Upper lobe of right lung (tissue), 1 donor: ENCODE data around the gene GPR183. TPM values are rescaled to one million over a fixed set of nuclear protein-coding genes. Genes with fewer than 3 reads are reported as not detected.
A peak's percentile ranks its signal among the peaks of the same experiment; 100 is the strongest.

Experiments
- ATAC-seq: fragments of 200-7000 bp; cut with Tn5 transposase; one replicate; pipeline ENCODE4 v1.9.1; 2020; ENCODE audit warnings: mild to moderate bottlenecking, moderate library complexity
- DNase-seq: peaks from one replicate; pipeline ENCODE4 v3.0.0-alpha.2; 2020
- H3K27ac ChIP-seq: fragments of 200-600 bp; one replicate; pipeline ENCODE4 v1.8.0; 2022
- H3K27me3 ChIP-seq: fragments of 200-600 bp; one replicate; pipeline ENCODE4 v1.8.0; 2022; ENCODE audit warnings: mild to moderate bottlenecking
- H3K36me3 ChIP-seq: fragments of 200-600 bp; one replicate; pipeline ENCODE4 v1.8.0; 2022
- H3K4me1 ChIP-seq: fragments of 200-600 bp; one replicate; pipeline ENCODE4 v1.8.0; 2022
- H3K4me3 ChIP-seq: fragments of 200-600 bp; one replicate; pipeline ENCODE4 v1.8.0; 2022; ENCODE audit warnings: mild to moderate bottlenecking
- H3K9me3 ChIP-seq: fragments of 200-600 bp; one replicate; pipeline ENCODE4 v1.8.0; 2022
- CTCF ChIP-seq: fragments of 200-600 bp; IDR thresholded peaks from one replicate; pipeline ENCODE4 v1.8.0; 2022; ENCODE audit warnings: antibody characterized with exemption
- intact Hi-C: fragments of 100-400 bp; cut with DNase I; formaldehyde crosslinking; loops from one replicate; pipeline ENCODE4 v1.11.0; 2022
- total RNA-seq: library from RNA; stranded (reverse); fragmentation: NEBNext Ultra II Directional; extraction: Animal tissue kit (Norgen Biotek cat#: 25700); gene quantifications from one replicate; pipeline ENCODE4 v1.2.1, GENCODE V29; 2021
- donor health status: DM: no; HTN: yes; CAD: no; lungs with severe emphysema.

GPR183 gene
- total RNA-seq, 1 donor from 2014 or later = 13.6 TPM

GRCh38 chr13:99293178-99293577, 14.0 kb downstream of the GPR183 start:
- no peak for TF ChIP-seq CTCF
- ATAC-seq = peak; percentile 75
- Histone ChIP-seq H3K4me1 (peaks cover 3% of the 10 kb centered on the region), H3K27me3 (no peaks in the 10 kb centered on the region), H3K27ac (no peak overlapping the region), H3K4me3 (no peak overlapping the region), H3K36me3 (peaks cover 13% of the 10 kb centered on the region), H3K9me3 (no peaks in the 10 kb centered on the region)
- DNase-seq = no peak
- intact Hi-C loops = no loop called here

GRCh38 chr13:99290894-99291293, 16.3 kb downstream of the GPR183 start:
- no peak for TF ChIP-seq CTCF
- no peaks in the 10 kb centered on the region for H3K27me3 ChIP-seq
- H3K27ac ChIP-seq = no peak overlapping the region
- no peaks in the 10 kb centered on the region for H3K9me3 ChIP-seq
- H3K4me3 ChIP-seq = no peak overlapping the region
- peaks cover 8% of the 10 kb centered on the region for H3K4me1 ChIP-seq
- intact Hi-C loops = no loop called here
- DNase-seq = no peak
- ATAC-seq = no peak
- H3K36me3 ChIP-seq = peaks cover 13% of the 10 kb centered on the region

DNA sequence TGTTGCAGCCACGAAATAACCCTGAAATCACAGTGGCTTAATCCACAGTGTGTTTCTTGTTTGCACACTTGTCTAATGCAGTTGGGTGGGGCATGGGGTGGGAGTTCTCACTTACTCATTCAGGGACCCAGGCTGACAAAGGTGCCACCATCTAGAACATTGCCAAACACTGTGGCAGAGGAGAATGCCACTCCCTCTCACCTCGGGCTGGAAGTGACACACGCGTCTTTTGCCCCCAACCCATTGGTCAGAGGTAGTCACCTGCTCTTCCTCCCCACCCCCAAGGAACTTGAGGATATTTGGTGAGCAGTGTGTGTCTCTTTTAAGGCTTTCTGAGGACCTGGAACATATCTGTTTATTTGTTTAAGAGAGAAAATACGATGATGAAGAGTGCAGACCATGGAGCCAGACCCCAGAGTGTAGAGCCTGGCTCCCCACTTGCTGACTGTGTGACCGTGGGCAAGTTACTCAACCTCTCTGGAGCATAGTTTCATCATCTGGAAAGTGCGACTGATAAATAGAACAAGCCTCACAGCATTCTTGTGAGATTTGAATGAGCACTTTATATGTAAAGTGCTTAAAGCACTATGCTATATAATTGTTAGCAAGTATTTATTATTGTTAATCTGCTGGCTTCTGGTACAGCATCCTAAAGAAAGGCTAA, 17.4 kb downstream of the GPR183 start:
- H3K27ac ChIP-seq = no peak overlapping the region
- TF ChIP-seq CTCF = no peak
- ATAC-seq (peak; percentile 26), DNase-seq (no peak)
- peaks cover 8% of the 10 kb centered on the region for H3K4me1 ChIP-seq
- no peaks in the 10 kb centered on the region for H3K9me3 ChIP-seq
- H3K4me3 ChIP-seq = no peak overlapping the region
- H3K27me3 ChIP-seq = no peaks in the 10 kb centered on the region
- peaks cover 3% of the 10 kb centered on the region for H3K36me3 ChIP-seq
- intact Hi-C loops = no loop called here

DNA sequence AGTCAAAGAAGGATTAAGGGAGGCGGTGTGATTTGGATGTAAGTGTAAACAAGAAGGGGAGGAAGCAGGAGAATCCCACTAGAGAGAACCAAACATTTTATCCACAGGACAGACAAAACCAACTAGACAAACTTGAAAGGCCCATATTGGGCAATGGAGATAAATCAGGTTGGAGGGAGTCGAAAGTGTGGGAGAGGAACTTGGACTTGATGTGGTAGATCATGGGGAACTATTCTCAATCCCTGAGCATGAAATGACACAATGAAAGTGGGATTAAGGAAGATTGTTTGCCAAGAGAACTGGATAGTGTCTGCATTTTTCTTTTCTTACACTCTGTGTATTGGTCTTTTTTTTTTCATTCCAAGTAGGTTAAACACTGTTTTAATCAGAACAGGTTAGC, 17.9 kb downstream of the GPR183 start:
- H3K4me1 ChIP-seq = peaks cover 8% of the 10 kb centered on the region
- H3K27ac ChIP-seq = no peak overlapping the region
- H3K9me3 ChIP-seq = no peaks in the 10 kb centered on the region
- no peak overlapping the region for H3K4me3 ChIP-seq
- DNase-seq (no peak), ATAC-seq (no peak)
- no peaks in the 10 kb centered on the region for H3K27me3 ChIP-seq
- intact Hi-C loops = no loop called here
- no peak for TF ChIP-seq CTCF
- H3K36me3 ChIP-seq = no peaks in the 10 kb centered on the region

DNA sequence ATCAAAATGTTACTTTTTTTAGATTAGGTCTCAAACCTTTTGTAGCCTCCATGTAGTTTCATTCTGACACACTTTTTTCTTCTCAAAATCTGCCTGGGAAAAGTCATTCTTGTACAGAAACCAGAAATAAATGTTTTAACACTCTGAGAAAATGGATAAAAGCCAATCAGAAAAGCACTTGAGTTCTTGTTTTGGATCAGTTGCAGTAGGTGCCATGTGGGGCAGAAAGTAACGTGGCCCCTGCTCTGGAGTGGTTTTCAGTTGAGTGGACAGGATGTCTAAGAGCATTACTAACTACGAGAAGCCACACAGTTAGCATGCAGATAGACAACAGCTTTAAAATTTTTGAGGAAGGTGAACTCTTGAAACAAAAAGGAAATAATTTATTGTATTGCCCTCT, 19.1 kb downstream of the GPR183 start:
- TF ChIP-seq CTCF = no peak
- intact Hi-C loops = no loop called here
- Histone ChIP-seq H3K36me3 (no peaks in the 10 kb centered on the region), H3K27ac (no peak overlapping the region), H3K4me3 (no peak overlapping the region), H3K27me3 (no peaks in the 10 kb centered on the region), H3K4me1 (peaks cover 15% of the 10 kb centered on the region), H3K9me3 (no peaks in the 10 kb centered on the region)
- DNase-seq (no peak), ATAC-seq (peak; percentile 59)

GRCh38 chr13:99287551-99287950, 19.6 kb downstream of the GPR183 start:
- DNase-seq = no peak
- intact Hi-C loops = no loop called here

More at GRCh38 chr13:99287551-99287950, 19.6 kb downstream of the GPR183 start:
- ATAC-seq = no peak
- H3K36me3 ChIP-seq = no peaks in the 10 kb centered on the region
- no peak for TF ChIP-seq CTCF
- no peaks in the 10 kb centered on the region for H3K9me3 ChIP-seq
- H3K4me3 ChIP-seq = no peak overlapping the region
- no peaks in the 10 kb centered on the region for H3K27me3 ChIP-seq
- H3K27ac ChIP-seq = no peak overlapping the region
- peaks cover 21% of the 10 kb centered on the region for H3K4me1 ChIP-seq
